GM20000 (cell line): ENCODE measurements around the gene STAG3.
"Not testable (repeated sequence)": the region's sequence is repeated elsewhere in the genome, so short reads cannot be mapped to it uniquely, and the experiment has no call there.

Source experiments
- DNase-seq: peaks from one replicate; pipeline ENCODE4 v3.0.0; 2012; ENCODE audit warnings: low spot score
- TF ChIP-seq, protein P1 (sequence below): IDR thresholded peaks from 2 replicates; pipeline ENCODE4 v1.5.1; 2012; ENCODE audit warnings: mild to moderate bottlenecking, control low read depth; ENCODE audit errors: extremely low read depth, missing control alignments

The STAG3 gene

DNA sequence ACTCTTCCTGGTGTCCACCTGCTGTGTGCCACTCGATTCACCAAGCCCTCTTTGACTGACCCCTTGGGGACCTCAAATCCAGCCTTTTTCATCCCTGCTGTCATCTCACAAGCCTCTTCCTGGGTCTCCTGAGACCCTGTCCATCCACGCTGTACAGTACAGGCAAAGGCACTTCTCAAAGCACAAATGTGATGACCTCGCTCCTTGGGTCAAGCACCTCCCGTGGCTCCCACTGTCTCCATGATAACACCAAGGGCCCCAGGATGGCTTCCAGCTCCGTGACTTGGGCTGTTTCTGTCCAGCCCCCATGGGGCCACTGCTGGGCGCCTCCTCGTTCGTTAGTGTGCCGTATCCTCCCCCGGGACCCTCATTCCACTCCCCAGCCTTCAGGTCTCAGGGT, 70.8 kb downstream of the STAG3 start:
- TF ChIP-seq, protein P1, sequence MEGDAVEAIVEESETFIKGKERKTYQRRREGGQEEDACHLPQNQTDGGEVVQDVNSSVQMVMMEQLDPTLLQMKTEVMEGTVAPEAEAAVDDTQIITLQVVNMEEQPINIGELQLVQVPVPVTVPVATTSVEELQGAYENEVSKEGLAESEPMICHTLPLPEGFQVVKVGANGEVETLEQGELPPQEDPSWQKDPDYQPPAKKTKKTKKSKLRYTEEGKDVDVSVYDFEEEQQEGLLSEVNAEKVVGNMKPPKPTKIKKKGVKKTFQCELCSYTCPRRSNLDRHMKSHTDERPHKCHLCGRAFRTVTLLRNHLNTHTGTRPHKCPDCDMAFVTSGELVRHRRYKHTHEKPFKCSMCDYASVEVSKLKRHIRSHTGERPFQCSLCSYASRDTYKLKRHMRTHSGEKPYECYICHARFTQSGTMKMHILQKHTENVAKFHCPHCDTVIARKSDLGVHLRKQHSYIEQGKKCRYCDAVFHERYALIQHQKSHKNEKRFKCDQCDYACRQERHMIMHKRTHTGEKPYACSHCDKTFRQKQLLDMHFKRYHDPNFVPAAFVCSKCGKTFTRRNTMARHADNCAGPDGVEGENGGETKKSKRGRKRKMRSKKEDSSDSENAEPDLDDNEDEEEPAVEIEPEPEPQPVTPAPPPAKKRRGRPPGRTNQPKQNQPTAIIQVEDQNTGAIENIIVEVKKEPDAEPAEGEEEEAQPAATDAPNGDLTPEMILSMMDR = no peak
- no peak for DNase-seq

DNA sequence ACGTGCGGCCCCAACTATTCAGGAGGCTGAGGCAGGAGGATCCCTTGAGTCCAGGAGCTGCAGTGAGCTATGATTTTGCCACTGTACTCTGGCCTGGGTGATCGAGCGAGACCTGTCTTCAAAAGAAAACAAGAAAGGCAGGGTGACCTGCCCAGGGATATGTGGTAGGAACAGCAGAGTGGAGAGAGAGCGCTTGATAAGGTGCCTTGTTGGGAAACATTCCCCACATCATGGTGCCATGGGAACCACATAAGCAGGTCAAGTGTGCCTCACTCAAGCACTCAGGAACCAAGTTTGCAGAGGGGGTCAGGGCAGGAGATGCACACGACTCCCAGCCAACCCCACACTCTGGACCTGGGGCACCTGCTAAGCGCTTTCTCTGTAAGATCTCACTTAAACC, 79.3 kb downstream of the STAG3 start:
- TF ChIP-seq, protein P1 = no peak
- no peak for DNase-seq

DNA sequence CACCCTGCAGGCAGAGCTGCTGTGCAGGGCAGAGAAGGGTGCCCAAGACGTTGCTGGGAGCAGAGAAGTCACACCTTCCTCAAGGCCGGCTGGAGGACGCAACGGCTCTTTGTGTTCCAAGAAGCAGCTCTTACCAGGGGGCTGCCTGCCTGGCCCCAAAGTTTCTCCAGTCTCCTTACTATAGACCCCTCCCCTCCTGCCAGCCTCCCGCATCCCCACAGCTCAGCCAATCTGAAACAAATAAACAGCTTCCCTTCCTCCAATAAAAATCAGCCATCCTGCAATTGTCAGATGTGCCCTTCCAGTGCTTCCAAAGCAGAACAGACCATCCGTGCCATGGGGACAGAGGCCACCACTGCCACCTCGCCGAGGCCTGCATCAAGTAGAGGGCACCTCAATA, 82.3 kb downstream of the STAG3 start:
- not testable (repeated sequence) for DNase-seq

DNA sequence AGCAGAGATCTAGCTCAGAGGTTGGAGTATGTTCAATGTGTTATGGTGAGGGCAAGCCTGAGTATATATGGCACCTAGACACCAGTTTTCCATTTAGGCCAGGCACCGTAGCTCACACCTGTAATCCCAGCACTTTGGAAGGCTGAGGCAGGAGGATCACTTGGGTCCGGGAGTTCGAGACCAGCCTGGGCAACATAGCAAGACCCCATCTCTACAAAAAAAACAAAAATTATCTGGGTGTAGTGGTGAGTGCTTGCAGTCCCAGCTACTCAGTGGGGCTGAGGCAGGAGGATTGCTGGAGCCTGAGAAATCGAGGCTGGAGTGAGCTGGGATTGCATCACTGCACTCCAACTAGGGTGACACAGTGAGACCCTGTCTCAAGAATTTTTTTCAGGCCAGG, 85.2 kb downstream of the STAG3 start:
- DNase-seq = not testable (repeated sequence)
